Memory B cell (primary cell): ENCODE data around the gene HES5.

Experiments used
- ATAC-seq: fragments of 150-1000 bp; cut with Tn5 transposase; 2 replicates; pipeline ENCODE4 v1.10.0; 2021; ENCODE audit warnings: low read depth, mild to moderate bottlenecking, moderate library complexity
- DNase-seq, 2 donors: peaks; one replicate each; pipeline ENCODE4 v3.0.0; 2022; ENCODE audit warnings: low spot score in 2 of 2
- H3K27ac Mint-ChIP-seq: one replicate; pipeline ENCODE4 v1.8.0; 2022; ENCODE audit warnings: mild to moderate bottlenecking, moderate library complexity, mixed read lengths
- H3K27me3 Mint-ChIP-seq: one replicate; pipeline ENCODE4 v1.8.0; 2022; ENCODE audit warnings: mixed read lengths
- H3K36me3 Mint-ChIP-seq: one replicate; pipeline ENCODE4 v1.8.0; 2022; ENCODE audit warnings: mild to moderate bottlenecking, mixed read lengths
- H3K4me1 Mint-ChIP-seq: one replicate; pipeline ENCODE4 v1.8.0; 2022; ENCODE audit warnings: mixed read lengths
- H3K4me3 Mint-ChIP-seq: one replicate; pipeline ENCODE4 v1.8.0; 2022; ENCODE audit warnings: mild to moderate bottlenecking, moderate library complexity, mixed read lengths
- H3K9me3 Mint-ChIP-seq: one replicate; pipeline ENCODE4 v1.8.0; 2022; ENCODE audit warnings: mixed read lengths

Gene HES5

DNA sequence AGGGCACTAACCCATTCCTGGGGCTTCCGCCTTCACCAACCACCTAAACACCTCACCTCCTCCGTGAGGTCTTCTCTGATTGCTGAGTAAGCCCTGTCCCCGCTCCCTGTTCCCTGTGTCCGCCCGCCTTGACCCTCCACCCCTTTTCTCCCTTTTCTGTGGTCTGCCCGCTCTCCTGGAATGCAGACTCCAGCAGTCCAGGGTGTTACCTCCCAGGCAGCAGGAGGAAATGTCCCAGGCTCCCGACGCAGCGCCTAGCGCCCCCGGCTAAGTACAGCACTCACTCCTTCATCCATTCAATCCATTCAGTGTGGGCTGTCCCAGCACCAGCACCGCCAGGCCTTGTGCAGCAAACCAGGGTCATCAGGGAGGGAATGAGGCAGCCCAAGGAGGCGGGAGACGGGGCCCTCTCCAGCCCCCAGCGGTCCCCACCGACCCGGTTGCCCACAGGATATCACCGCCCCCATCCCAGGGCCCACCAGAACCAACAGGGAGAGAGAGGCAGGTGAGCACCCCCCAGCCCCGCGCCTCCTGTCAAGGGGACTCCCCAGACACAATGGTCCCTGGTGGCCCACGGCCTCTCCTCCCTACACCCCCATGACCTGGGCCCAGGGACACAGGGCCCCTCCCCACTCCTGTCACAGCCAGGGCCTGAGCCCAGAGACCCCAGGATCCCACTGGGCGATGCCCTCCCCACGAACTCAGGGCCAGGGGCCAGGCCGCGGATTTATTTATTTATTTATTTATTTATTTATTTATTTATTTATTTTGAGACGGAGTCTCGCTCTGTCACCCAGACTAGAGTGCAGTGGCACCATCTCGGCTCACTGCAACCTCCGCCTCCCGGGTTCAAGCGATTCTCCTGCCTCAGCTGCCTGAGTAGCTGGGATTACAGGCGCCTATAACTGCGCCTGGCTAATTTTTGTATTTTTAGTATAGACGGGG, 36.3 kb upstream of the HES5 start:
- no peak overlapping the region for H3K4me3 Mint-ChIP-seq
- H3K36me3 Mint-ChIP-seq: peaks cover 5% of the 10 kb centered on the region
- peak overlapping the region; percentile 62 for H3K27ac Mint-ChIP-seq
- no peaks in the 10 kb centered on the region for H3K27me3 Mint-ChIP-seq
- no peak for DNase-seq
- H3K9me3 Mint-ChIP-seq: no peaks in the 10 kb centered on the region
- H3K4me1 Mint-ChIP-seq: peaks cover 11% of the 10 kb centered on the region
- ATAC-seq: no peak

DNA sequence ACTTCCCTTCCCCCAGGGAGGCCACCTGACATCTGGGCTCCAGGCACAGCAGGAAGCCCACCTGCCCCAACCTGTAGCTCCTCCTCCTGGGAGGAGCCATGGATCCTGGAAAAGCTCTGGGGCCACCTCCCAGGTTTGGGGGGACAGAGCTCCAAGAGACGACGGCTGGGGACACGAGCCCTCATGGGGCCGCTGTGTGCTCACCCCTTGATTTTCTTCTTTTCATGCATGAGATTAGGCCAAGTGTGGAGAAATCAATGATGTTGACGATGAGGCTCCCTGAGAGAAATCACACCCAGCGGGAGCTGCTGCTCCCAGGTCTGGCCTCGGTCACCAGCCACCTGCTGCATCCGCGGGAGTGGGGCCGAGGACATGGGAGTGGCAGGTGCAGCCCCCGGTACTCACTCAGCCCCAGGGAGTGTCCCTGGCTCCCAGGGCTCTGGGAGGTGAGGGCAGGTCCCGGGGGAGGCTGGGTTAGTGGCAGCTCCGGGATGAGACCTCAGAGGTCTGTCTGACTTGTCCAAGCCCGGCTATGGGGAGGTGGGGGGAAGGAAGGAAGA, 34.8 kb upstream of the HES5 start:
- H3K4me1 Mint-ChIP-seq: peaks cover 14% of the 10 kb centered on the region
- no peaks in the 10 kb centered on the region for H3K9me3 Mint-ChIP-seq
- peaks cover 8% of the 10 kb centered on the region for H3K36me3 Mint-ChIP-seq
- no peaks in the 10 kb centered on the region for H3K27me3 Mint-ChIP-seq
- no peak overlapping the region for H3K4me3 Mint-ChIP-seq
- no peak for DNase-seq
- H3K27ac Mint-ChIP-seq: peak overlapping the region; percentile 67
- no peak for ATAC-seq

DNA sequence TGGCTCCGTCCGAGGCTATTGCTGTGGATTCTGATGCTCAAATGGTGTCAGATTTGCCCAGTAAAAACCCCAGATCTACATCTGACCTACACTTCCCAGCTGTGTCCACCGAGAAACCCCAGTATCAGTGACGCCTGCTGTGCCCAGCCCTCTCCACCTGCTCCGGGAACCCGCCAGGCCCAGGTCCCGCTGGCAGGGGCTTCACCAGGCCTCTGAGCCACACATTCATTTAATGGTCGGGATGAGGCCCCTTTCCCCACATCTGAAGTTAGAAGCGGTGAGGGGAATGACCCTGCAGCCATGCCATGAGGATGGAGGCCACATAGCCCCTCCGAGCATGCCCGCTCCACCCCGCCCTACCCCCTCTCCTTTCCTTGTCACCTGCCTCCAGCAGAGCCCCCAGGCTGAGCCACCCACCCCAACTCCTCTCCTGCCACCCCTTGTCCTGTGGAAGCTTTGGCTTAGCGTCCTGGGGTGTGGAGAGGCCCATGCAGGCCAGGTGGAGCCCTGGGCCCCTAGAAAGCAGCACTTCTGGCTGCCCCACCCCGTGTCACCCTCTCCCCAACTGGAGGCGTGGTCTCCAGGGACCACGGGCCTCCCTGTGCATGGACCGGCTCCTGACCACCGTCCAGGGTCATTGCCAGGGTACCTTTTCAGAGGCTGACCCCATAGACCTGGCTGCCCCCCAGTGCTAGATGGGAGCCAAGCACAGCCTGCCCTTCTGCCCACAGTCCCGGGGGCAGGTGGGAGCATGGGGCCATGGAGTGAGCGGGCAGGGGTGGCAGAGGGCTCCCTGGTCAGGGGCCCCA, 34.1 kb upstream of the HES5 start:
- Mint-ChIP-seq H3K9me3 (no peaks in the 10 kb centered on the region), H3K4me3 (no peak overlapping the region), H3K4me1 (peaks cover 14% of the 10 kb centered on the region), H3K36me3 (peaks cover 8% of the 10 kb centered on the region), H3K27ac (no peak overlapping the region), H3K27me3 (no peaks in the 10 kb centered on the region)
- no peak for ATAC-seq
- no peak for DNase-seq

DNA sequence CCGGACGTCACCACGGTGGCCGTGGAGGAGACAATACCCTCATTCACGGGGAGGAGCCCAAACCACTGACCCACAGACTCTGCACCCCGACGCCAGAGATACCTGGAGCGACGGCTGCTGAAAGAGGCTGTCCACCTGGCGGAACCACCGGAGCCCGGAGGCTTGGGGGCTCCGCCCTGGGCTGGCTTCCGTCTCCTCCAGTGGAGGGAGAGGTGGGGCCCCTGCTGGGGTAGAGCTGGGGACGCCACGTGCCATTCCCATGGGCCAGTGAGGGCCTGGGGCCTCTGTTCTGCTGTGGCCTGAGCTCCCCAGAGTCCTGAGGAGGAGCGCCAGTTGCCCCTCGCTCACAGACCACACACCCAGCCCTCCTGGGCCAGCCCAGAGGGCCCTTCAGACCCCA, 33.1 kb upstream of the HES5 start:
- H3K36me3 Mint-ChIP-seq: peaks cover 11% of the 10 kb centered on the region
- H3K27ac Mint-ChIP-seq: peak overlapping the region; percentile 47
- H3K9me3 Mint-ChIP-seq: no peaks in the 10 kb centered on the region
- no peaks in the 10 kb centered on the region for H3K27me3 Mint-ChIP-seq
- no peak overlapping the region for H3K4me3 Mint-ChIP-seq
- H3K4me1 Mint-ChIP-seq: peaks cover 17% of the 10 kb centered on the region
- DNase-seq: no peak
- no peak for ATAC-seq

DNA sequence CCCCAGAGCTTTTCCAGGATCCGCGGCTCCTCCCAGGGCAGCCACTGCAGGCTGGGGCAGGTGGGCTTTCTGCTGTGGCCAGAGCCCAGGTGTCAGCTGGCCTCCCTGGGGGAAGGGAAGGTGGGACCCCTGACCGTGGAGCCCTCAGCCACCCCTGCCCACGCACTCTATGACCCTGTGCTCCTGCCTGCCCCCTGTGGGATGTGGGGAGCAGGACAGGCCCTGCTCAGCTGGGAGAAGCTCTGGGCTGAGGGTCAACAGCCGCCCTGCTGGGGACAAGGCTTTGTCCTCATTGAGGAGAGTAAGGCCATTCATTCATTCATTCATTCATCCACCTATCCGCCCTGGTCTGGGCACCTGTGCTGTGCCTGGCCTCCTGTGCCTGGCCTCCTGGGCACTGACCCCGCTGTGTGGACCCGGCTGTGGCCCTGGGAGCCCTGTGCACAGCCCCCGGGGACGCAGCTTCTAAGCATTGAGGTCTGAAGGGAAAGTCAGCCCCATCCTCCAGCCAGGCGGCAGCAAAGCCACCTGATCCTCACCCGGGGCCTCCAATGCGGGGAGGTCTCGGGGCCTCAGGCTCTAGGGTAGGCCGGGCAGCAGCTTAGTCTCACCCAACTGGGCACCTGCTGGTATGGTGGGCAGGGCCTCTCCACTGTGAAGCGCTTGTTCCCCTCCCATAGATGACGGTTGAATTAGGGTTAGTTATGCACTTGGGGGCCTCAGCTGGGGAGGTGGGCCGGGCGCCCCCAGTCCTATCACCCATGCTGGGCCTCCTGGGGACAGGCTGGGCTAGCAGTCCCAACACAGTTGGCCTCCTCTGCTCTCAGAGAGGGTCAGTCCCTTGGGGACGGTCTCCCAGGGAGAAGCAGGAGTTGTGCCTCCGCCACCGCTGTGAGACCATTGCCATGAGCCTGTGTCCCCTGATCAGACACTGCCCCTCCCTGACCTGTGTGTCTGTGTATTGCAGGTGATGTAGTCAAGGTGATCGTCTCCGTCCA, 32.1 kb upstream of the HES5 start:
- H3K27ac Mint-ChIP-seq: peak overlapping the region; percentile 60
- ATAC-seq: peak; percentile 64

DNA sequence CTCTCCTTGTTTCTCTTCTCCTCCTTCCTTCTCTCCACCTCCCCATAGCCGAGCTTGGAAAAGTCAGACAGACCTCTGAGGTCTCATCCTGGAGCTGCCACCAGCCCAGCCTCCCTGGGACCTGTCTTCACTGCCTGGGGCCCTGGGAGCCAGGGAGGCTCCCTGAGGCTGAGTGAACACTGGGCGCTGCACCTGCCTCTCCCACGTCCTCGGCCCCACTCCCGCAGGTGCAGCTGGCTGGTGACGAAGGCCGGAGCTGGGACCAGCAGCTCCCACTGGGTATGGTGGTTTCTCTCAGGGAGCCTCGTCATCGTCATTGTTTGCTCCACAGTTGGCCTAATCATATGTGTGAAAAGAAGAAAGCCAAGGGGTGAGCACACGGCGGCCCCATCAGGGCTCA, 31.4 kb upstream of the HES5 start:
- ATAC-seq (no peak), DNase-seq (no peak)
- no peaks in the 10 kb centered on the region for H3K27me3 Mint-ChIP-seq
- no peak overlapping the region for H3K4me3 Mint-ChIP-seq
- peaks cover 23% of the 10 kb centered on the region for H3K4me1 Mint-ChIP-seq
- peak overlapping the region; percentile 60 for H3K27ac Mint-ChIP-seq
- peaks cover 11% of the 10 kb centered on the region for H3K36me3 Mint-ChIP-seq
- H3K9me3 Mint-ChIP-seq: no peaks in the 10 kb centered on the region

More for the DNA sequence above, 32.1 kb upstream of the HES5 start:
- Mint-ChIP-seq H3K36me3 (peaks cover 11% of the 10 kb centered on the region), H3K27me3 (no peaks in the 10 kb centered on the region), H3K4me1 (peaks cover 24% of the 10 kb centered on the region), H3K9me3 (no peaks in the 10 kb centered on the region), H3K4me3 (no peak overlapping the region)
- no peak for DNase-seq

DNA sequence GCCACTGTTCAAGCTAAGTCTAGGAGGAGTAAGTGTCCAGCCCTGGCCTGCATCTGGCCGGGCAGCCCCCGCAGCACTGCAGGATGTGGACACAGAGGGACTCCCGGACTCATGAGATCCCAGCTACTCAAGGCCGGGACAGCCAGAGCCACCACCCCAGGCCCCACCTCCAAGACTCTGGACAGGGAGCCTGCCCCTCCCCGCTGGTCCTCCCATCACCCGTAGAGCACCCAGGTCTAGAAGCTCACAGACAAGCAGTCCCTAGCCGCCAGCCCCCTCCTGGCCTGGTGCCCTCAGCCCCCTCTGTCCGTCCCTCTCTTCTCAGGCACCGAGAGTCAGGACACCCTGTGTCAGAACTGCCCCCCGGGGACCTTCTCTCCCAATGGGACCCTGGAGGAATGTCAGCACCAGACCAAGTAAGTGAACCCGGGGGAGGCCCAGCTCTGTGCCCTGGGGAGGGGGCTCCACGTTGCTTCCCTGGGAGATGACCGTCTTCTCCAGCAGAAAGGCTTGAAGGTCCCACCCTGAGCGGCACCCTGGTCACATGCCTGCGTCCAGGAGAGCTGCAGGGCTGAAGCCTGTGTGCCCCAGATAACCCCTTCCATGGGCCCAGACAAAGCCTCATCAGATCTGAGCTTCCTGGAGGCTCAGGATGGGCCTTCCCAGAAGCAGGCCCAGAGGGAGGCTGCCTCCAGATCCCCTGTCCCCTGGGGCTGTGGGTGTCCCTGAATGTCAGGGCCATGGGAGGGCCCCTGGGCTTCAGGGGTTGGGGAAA, 30.4 kb upstream of the HES5 start:
- Mint-ChIP-seq H3K4me3 (no peak overlapping the region), H3K4me1 (peaks cover 27% of the 10 kb centered on the region), H3K27ac (peak overlapping the region; percentile 60), H3K9me3 (no peaks in the 10 kb centered on the region), H3K27me3 (no peaks in the 10 kb centered on the region), H3K36me3 (peaks cover 11% of the 10 kb centered on the region)
- DNase-seq (no peak), ATAC-seq (no peak)

DNA sequence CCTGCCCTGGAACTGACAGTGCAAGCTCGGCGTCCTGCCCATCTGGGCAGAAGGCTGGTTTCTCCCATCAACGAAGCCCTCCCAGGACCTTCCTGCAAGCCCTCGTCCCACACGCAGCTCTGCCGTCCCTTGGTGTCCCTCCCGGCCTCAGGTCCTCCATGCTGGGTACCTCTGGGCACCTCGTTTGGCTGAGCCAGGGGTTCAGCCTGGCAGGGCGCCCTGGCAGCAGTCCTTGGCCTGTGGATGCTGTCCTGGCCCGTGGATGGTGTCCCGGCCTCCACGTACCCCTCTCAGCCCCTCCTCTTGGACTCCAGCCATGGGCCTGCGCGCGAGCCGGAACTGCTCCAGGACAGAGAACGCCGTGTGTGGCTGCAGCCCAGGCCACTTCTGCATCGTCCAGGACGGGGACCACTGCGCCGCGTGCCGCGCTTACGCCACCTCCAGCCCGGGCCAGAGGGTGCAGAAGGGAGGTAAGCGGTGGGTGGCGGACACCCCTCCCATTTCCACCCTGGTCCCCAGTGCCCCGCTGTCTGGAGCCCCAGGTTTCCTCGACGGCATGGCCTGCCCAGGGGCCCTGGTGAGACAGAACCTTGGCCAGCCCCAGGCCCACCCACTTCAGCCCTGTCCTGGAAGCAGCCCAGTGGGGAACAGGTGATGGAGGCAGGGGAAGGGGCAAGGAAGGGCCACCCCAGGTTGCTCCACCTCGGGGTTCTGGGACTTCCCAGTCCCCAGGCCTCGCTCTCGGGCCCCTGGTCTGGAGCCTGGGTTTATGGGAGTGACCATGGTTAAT, 29.6 kb upstream of the HES5 start:
- no peak for DNase-seq
- no peak overlapping the region for H3K4me3 Mint-ChIP-seq
- peaks cover 11% of the 10 kb centered on the region for H3K36me3 Mint-ChIP-seq

DNA sequence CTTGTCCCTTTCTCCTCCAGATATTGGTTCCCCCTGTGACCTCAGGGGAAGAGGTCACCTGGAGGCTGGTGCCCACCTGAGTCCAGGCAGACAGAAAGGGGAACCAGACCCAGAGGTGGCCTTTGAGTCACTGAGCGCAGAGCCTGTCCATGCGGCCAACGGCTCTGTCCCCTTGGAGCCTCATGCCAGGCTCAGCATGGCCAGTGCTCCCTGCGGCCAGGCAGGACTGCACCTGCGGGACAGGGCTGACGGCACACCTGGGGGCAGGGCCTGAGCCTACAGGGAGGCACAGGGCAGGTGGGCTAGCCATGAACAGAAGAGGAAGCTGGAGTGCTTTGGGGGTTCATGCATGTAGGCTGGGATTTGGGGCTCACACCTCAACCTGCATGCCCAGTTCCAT, 28.8 kb upstream of the HES5 start:
- peaks cover 11% of the 10 kb centered on the region for H3K36me3 Mint-ChIP-seq

More for the DNA sequence above, 29.6 kb upstream of the HES5 start:
- H3K27ac Mint-ChIP-seq: no peak overlapping the region
- no peaks in the 10 kb centered on the region for H3K9me3 Mint-ChIP-seq
- H3K4me1 Mint-ChIP-seq: peaks cover 26% of the 10 kb centered on the region
- no peaks in the 10 kb centered on the region for H3K27me3 Mint-ChIP-seq
- no peak for ATAC-seq

DNA sequence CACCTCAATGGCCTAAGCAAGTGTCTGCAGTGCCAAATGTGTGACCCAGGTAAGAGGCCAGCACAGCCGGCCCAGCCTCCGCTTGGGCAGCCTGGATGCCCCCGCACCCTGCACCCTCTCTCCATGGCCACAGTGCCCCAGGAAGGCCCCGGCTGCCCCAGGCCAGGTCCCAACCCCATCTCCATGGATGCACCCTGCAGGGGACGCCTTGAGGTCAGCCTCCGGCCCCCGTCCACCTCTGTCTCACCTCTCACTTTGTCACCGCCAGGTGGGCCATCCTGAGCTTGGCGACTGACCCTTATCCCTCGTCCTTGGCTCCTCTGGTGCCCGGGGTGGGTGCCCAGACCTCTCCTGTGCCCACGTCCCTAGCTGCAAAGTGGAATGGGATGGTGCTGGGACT, 28.4 kb upstream of the HES5 start:
- Mint-ChIP-seq H3K27me3 (no peaks in the 10 kb centered on the region), H3K9me3 (no peaks in the 10 kb centered on the region), H3K4me3 (peak overlapping the region; percentile 92), H3K4me1 (peaks cover 28% of the 10 kb centered on the region), H3K27ac (peak overlapping the region; percentile 77), H3K36me3 (peaks cover 11% of the 10 kb centered on the region)
- no peak for DNase-seq
- no peak for ATAC-seq

More for the DNA sequence above, 28.8 kb upstream of the HES5 start:
- Mint-ChIP-seq H3K9me3 (no peaks in the 10 kb centered on the region), H3K4me1 (peaks cover 28% of the 10 kb centered on the region), H3K27me3 (no peaks in the 10 kb centered on the region), H3K27ac (peak overlapping the region; percentile 77), H3K4me3 (peak overlapping the region; percentile 92)
- ATAC-seq: no peak
- no peak for DNase-seq

DNA sequence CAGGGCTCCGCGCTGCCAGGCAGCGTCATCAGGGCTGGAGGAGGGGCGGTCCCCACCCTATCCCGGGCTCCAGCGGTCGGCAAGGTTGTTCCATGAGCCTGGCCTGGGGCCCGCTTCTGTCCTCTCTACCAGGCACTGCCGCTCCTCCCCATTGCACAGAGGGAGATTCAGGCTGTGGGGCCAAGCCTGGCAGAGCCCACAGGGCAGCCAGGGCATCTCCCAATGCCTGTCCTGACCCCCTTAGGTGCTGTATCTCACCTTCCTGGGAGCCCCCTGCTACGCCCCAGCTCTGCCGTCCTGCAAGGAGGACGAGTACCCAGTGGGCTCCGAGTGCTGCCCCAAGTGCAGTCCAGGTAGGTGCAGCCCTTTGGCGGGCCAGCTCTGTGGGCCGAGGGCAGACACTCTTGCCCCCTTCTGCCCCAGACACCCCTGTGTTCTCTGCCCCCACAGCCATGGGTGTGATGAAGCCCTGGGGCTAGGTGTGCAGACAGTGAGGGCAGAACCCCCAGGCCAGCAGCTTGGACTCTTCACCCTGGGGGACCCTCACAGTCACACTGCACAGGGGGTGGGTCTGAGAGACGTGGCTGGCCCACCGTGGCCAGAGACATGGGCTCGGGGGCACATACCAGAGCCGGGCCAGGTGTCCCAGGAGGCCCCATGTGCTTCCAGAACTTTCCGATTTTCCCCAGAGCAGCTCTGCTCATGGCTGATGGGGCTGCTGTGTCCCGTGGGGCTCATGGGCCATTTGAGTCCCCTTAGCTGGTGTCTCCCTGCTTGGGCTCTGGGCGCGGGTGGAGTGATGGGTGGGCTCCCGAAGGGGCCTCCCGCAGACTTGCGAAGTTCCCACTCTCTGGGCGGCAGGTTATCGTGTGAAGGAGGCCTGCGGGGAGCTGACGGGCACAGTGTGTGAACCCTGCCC, 27.7 kb upstream of the HES5 start:
- Mint-ChIP-seq H3K27me3 (no peaks in the 10 kb centered on the region), H3K4me3 (peak overlapping the region; percentile 92), H3K4me1 (peaks cover 28% of the 10 kb centered on the region), H3K27ac (peak overlapping the region; percentile 98), H3K9me3 (no peaks in the 10 kb centered on the region), H3K36me3 (peaks cover 10% of the 10 kb centered on the region)
- DNase-seq (no peak), ATAC-seq (no peak)
